HepG2 (cell line): ENCODE data around the gene COQ10B. TPM values are rescaled to one million over a fixed set of nuclear protein-coding genes. Genes with fewer than 3 reads are reported as not detected.
A peak's percentile ranks its signal among the peaks of the same experiment; 100 is the strongest.

Experiments used
- ATAC-seq: fragments of 200-7000 bp; cut with Tn5 transposase; 3 replicates; pipeline ENCODE4 v1.9.1; 2020; ENCODE audit warnings: mild to moderate bottlenecking, moderate library complexity
- BruUV-seq: library from RNA; stranded (reverse); fragments of 400-500 nt; replicated peaks from 2 replicates; lab custom pipeline; 2021; lab: Mats Ljungman, UMichigan
- CTCF ChIA-PET: fragments of 300-600 bp; formaldehyde crosslinking; extraction: SDS; loops from one replicate; lab custom pipeline; 2021; ENCODE audit warnings: low total read pairs, inconsistent platforms, low intra/inter-chr PET ratio; lab: Yijun Ruan, JAX
- POLR2A ChIA-PET: fragments of 350-600 bp; sonication (Branson Sonifier 250); formaldehyde crosslinking; loops from one replicate; lab custom pipeline; 2020; ENCODE audit warnings: antibody characterized with exemption, inconsistent platforms; lab: Yijun Ruan, JAX
- DNase-seq: peaks from one replicate; pipeline ENCODE4 v3.0.0-alpha.2; 2015; ENCODE audit warnings: low spot score
- FAIRE-seq: peaks from 3 replicates; lab custom pipeline; 2011; peaks lifted over from hg19 to GRCh38; lab: Jason Lieb, UNC
- H2AFZ ChIP-seq: one replicate; pipeline ENCODE4 v1.6.1; 2011; ENCODE audit warnings: low read length, inconsistent platforms
- H3K27ac ChIP-seq: fragments of 300-600 bp; 3 replicates; pipeline ENCODE4 v1.8.0; 2011; ENCODE audit warnings: mixed run types, mild to moderate bottlenecking, mixed read lengths, low read length, inconsistent platforms; ENCODE audit not compliant: insufficient read depth; ENCODE audit errors: extremely low read length
- H3K27me3 ChIP-seq, 2 experiments: fragments of 200-600 bp in 1 of 2; 2 replicates in 1 of 2; 3 replicates in 1 of 2; pipeline versions ENCODE4 v1.6.0 to v1.8.0; 2011; ENCODE audit warnings: low read length in 2 of 2, mild to moderate bottlenecking in 2 of 2, moderate library complexity in 2 of 2, inconsistent platforms in 1 of 2; ENCODE audit not compliant: insufficient read depth in 2 of 2, control insufficient read depth in 1 of 2
- H3K36me3 ChIP-seq, 2 experiments: fragments of 200-600 bp in 1 of 2; replicated peaks in 1 of 2; 2 replicates in 1 of 2; 3 replicates in 1 of 2; pipeline versions ENCODE4 v1.5.1 to v1.8.0; 2011; ENCODE audit warnings: low read length in 2 of 2, inconsistent platforms in 1 of 2; ENCODE audit not compliant: insufficient read depth in 2 of 2, control insufficient read depth in 1 of 2
- H3K4me1 ChIP-seq: 2 replicates; pipeline ENCODE4 v1.5.1; 2012; ENCODE audit warnings: low read length, inconsistent platforms; ENCODE audit not compliant: insufficient read depth
- H3K4me2 ChIP-seq: 2 replicates; pipeline ENCODE4 v1.6.0; 2011; ENCODE audit warnings: low read depth, low read length, inconsistent platforms
- H3K4me3 ChIP-seq, 3 experiments: fragments of 200-600 bp in 1 of 3; sonication (generic), shearing (Covaris generic) in 1 of 3; replicated peaks in 1 of 3; 2 replicates each; pipeline ENCODE4 v1.5.1; 2011 to 2016; ENCODE audit warnings: low read length in 3 of 3, inconsistent platforms in 2 of 3, low read depth in 2 of 3, mild to moderate bottlenecking in 2 of 3, control low read depth in 1 of 3, mixed read lengths in 1 of 3; ENCODE audit not compliant: insufficient read depth in 1 of 3
- H3K79me2 ChIP-seq: one replicate; pipeline ENCODE4 v1.6.1; 2011; ENCODE audit warnings: low read length, inconsistent platforms; ENCODE audit not compliant: insufficient read depth
- H3K9ac ChIP-seq: 2 replicates; pipeline ENCODE4 v1.6.0; 2011; ENCODE audit warnings: mild to moderate bottlenecking, low read depth, low read length, inconsistent platforms; ENCODE audit not compliant: insufficient read depth
- H3K9me3 ChIP-seq: 2 replicates; pipeline ENCODE4 v1.5.1; 2012; ENCODE audit warnings: mild to moderate bottlenecking, low read length
- H4K20me1 ChIP-seq: 2 replicates; pipeline ENCODE4 v1.6.0; 2011; ENCODE audit warnings: inconsistent platforms, mild to moderate bottlenecking, low read length, moderate library complexity; ENCODE audit not compliant: insufficient read depth
- CENPX ChIP-seq: sonication (generic); formaldehyde crosslinking; IDR thresholded peaks from 2 replicates; pipeline ENCODE4 v1.9.0; 2021; ENCODE audit warnings: mild to moderate bottlenecking, missing genetic modification reagents, moderate library complexity
- HNRNPH1 ChIP-seq: fragments of 200-400 bp; formaldehyde crosslinking; optimal IDR thresholded peaks from 2 replicates; pipeline ENCODE3; 2017; ENCODE audit warnings: mild to moderate bottlenecking, low read depth, low read length
- YEATS4 ChIP-seq: sonication (generic); formaldehyde crosslinking; IDR thresholded peaks from 2 replicates; pipeline ENCODE4 v1.4.0; 2020; ENCODE audit warnings: missing genetic modification reagents, borderline replicate concordance
- ZMYM3 ChIP-seq: sonication (generic); formaldehyde crosslinking; IDR thresholded peaks from 2 replicates; pipeline ENCODE4 v1.5.1; 2020; ENCODE audit warnings: mild to moderate bottlenecking, missing genetic modification reagents
- ZNF121 ChIP-seq: sonication (generic); formaldehyde crosslinking; IDR thresholded peaks from 2 replicates; pipeline ENCODE4 v1.5.0; 2020; ENCODE audit warnings: mild to moderate bottlenecking, missing genetic modification reagents
- ZNF770 ChIP-seq: sonication (generic); formaldehyde crosslinking; IDR thresholded peaks from 2 replicates; pipeline ENCODE4 v1.5.0; 2020; ENCODE audit warnings: mild to moderate bottlenecking, missing genetic modification reagents
- WGBS: methylation state at CpG from one replicate; pipeline ENCODE4 v1.1.6; 2017; ENCODE audit warnings: low lambda C conversion rate; 5-methylcytosine and 5-hydroxymethylcytosine counted together
- in situ Hi-C: cut with HindIII; loops from 2 replicates; pipeline ENCODE4 v1.10.0; 2017; ENCODE audit warnings: low pct_unique_long_range_greater_than_20kb; ENCODE audit not compliant: extremely low pct_ligation_motif_present
- intact Hi-C: fragments of 100-400 bp; cut with micrococcal nuclease; formaldehyde crosslinking; loops from one replicate; pipeline ENCODE4 v1.10.0; 2022; ENCODE audit not compliant: unreplicated experiment
- polyA plus RNA-seq, 8 experiments: library from polyadenylated mRNA; depleted of rRNA in 3 of 8; stranded (reverse) in 7 of 8; unstranded in 1 of 8; fragments of >200 nt; fragmentation: Illumina TruSeq in 4 of 8; extraction: Trizol in 4 of 8; gene quantifications; 2 replicates each; pipeline versions ENCODE4 v1.2.1 to v1.2.3, GENCODE V29; 2011 to 2016; ENCODE audit warnings: low read depth in 4 of 8, missing spikeins in 1 of 8, mixed read lengths in 1 of 8; ENCODE audit not compliant: insufficient read depth in 1 of 8
- total RNA-seq, 5 experiments: library from RNA; depleted of rRNA; stranded (reverse); fragments of >200 nt; fragmentation: Illumina TruSeq; extraction: Trizol; gene quantifications; 2 replicates each; pipeline ENCODE4 v1.2.3, GENCODE V29; 2016; ENCODE audit warnings: low read depth in 1 of 5

The COQ10B gene
- total and polyA plus RNA-seq, 2 of the 13 experiments (the other 11 are each of a cell fraction or from before 2014, with no cell fraction given), result 4.6 to 34.9 TPM

- POLR2A ChIA-PET, result interaction anchor here (1.1 to 14.3 kb wide), 4 partner anchors 8 to 62 kb away, joined by 3 to 306 read pairs (median 53); partner anchors contain the start of genes COQ10B, HSPD1 and HSPE1
- H2AFZ ChIP-seq, result no peak overlapping the region
- H3K4me1 ChIP-seq, result peaks cover 26% of the 10 kb centered on the region
- peaks cover 0 to 4% of the 10 kb centered on the region in 2 experiments; a peak in 1 of 5 replicates for H3K27me3 ChIP-seq
- no peak overlapping the region for H3K27ac ChIP-seq
- peaks cover 40% of the 10 kb centered on the region for H3K79me2 ChIP-seq
- ATAC-seq (no peak), FAIRE-seq (no peak)
- no peak overlapping the region for H3K9ac ChIP-seq
- H3K4me2 ChIP-seq, result no peak overlapping the region
- TF ChIP-seq CENPX (CRISPR knock-in tag) (no peak), ZMYM3 (CRISPR knock-in tag) (peak; percentile 46; the same call in 1 of the 2 replicates), ZNF770 (CRISPR knock-in tag) (peak; percentile 77), HNRNPH1 (no peak), YEATS4 (0 out of 2 replicates have a peak, but pooled peaks have one; percentile 39), ZNF121 (CRISPR knock-in tag) (peak; percentile 94)
- TF ChIP-seq, all 625 proteins: peak for 4
- Histone ChIP-seq H3K4me3 (no peak overlapping the region), H3K9me3 (no peaks in the 10 kb centered on the region), H4K20me1 (peaks cover 17% of the 10 kb centered on the region), H3K36me3 (no peaks in the 10 kb centered on the region)
- CTCF ChIA-PET, result no interaction called here
- WGBS, result 96% methylated on average over 2 of the region's 2 CpGs
- intact Hi-C loops, result loop anchor here (5.0 kb wide), 1 partner anchor 270 kb away; the partner anchor contains the start of gene MARS2
- BruUV-seq, result no TSS peak
- in situ Hi-C loops, result no loop called here
- DNase-seq, result no peak
These were observed 16.0 kb upstream of the COQ10B start for GRCh38 chr2:197437380-197437779.
